Erythroblast (primary cell): Measurements from ENCODE around the gene SPPL2A.

Experiments used
- GATA1 ChIP-seq: IDR thresholded peaks from 2 replicates; pipeline ENCODE4 v1.6.1; 2011; ENCODE audit warnings: low read depth, mild to moderate bottlenecking, control low read depth, low read length, moderate library complexity
- POLR2A ChIP-seq: IDR thresholded peaks from 2 replicates; pipeline ENCODE4 v1.6.1; 2011; ENCODE audit warnings: mild to moderate bottlenecking, low read length

DNA sequence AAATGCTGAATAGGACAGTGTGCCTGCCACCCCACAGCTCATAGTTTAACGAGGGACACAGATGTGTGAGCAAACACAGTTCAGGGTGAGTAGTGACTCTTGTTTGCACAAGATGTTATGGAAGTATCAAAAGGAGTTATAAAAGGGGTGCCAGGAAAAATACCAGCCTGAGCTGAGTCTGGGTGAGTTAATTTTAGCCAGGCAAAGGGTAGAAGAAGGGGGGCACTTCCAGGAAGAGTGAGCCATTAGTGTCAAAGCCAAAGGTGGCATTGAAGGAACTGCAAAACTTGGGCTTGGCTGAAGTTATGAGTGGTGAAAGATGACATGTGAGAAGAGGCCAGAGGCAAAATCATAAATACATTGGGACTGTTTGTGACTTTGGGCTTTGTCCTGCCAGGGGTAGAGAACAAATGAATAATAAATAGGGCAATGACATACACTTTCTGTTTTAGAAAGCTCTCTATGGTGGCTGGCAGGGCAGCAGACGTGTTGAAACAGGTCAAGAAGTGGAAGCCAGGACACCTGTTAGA lies 1.9 kb upstream of the SPPL2A start:
- TF ChIP-seq POLR2A (no peak), GATA1 (no peak)
